Neural cell (in vitro differentiated cells): Measurements from ENCODE around the gene CDK5RAP1. TPM values are rescaled to one million over a fixed set of nuclear protein-coding genes. Genes with fewer than 3 reads are reported as not detected.

Experiments
- H2AFZ ChIP-seq: fragments of 200-600, 300-800 bp; sonication (generic), shearing (Covaris generic); 2 replicates; pipeline ENCODE4 v1.6.0; 2014; ENCODE audit warnings: low read depth, mild to moderate bottlenecking, antibody characterized with exemption, low read length, moderate library complexity
- H3F3A ChIP-seq: fragments of 200-600 bp; shearing (Covaris generic); 2 replicates; pipeline ENCODE4 v1.6.1; 2016; ENCODE audit warnings: mild to moderate bottlenecking, moderate library complexity, mixed read lengths, antibody characterized with exemption, low read length; ENCODE audit not compliant: insufficient read depth, poor library complexity, severe bottlenecking
- H3K27ac ChIP-seq: fragments of 200-600, 300-800 bp; sonication (generic), shearing (Covaris generic); 2 replicates; pipeline ENCODE4 v1.5.1; 2014; ENCODE audit warnings: mild to moderate bottlenecking, low read length, moderate library complexity
- H3K27me3 ChIP-seq: fragments of 300-800, 200-600 bp; sonication (generic), shearing (Covaris generic); 2 replicates; pipeline ENCODE4 v1.6.0; 2014; ENCODE audit warnings: mild to moderate bottlenecking, low read depth, low read length, moderate library complexity; ENCODE audit not compliant: insufficient read depth
- H3K36me3 ChIP-seq: fragments of 300-800, 200-600 bp; sonication (generic), shearing (Covaris generic); 2 replicates; pipeline ENCODE4 v1.5.1; 2014; ENCODE audit warnings: mild to moderate bottlenecking, antibody characterized with exemption, low read length, moderate library complexity; ENCODE audit not compliant: insufficient read depth
- H3K4me2 ChIP-seq: fragments of 300-800, 200-600 bp; sonication (generic), shearing (Covaris generic); 2 replicates; pipeline ENCODE4 v1.6.0; 2014; ENCODE audit warnings: mild to moderate bottlenecking, low read length
- H3K4me3 ChIP-seq: fragments of 300-800, 200-600 bp; sonication (generic), shearing (Covaris generic); 2 replicates; pipeline ENCODE4 v1.5.1; 2014; ENCODE audit warnings: mild to moderate bottlenecking, low read length, moderate library complexity
- H3K79me2 ChIP-seq: fragments of 200-600 bp; shearing (Covaris generic); replicated peaks from 2 replicates; pipeline ENCODE4 v1.6.0; 2014; ENCODE audit warnings: mild to moderate bottlenecking, low read length, moderate library complexity; ENCODE audit not compliant: insufficient read depth
- H3K9ac ChIP-seq: fragments of 300-800, 200-600 bp; sonication (generic), shearing (Covaris generic); 2 replicates; pipeline ENCODE4 v1.6.1; 2016; ENCODE audit warnings: mild to moderate bottlenecking, low read length, mixed read lengths
- H3K9me2 ChIP-seq: fragments of 200-600 bp; shearing (Covaris generic); 2 replicates; pipeline ENCODE4 v1.6.1; 2016; ENCODE audit warnings: mild to moderate bottlenecking, low read length, mixed read lengths; ENCODE audit not compliant: insufficient read depth
- H3K9me3 ChIP-seq: fragments of 200-600, 300-800 bp; sonication (generic), shearing (Covaris generic); 2 replicates; pipeline ENCODE4 v1.6.1; 2016; ENCODE audit warnings: mild to moderate bottlenecking, mixed run types, low read length, moderate library complexity, mixed read lengths
- H4K20me1 ChIP-seq: fragments of 200-600 bp; shearing (Covaris generic); 2 replicates; pipeline ENCODE4 v1.6.1; 2016; ENCODE audit warnings: mild to moderate bottlenecking, mixed run types; ENCODE audit not compliant: insufficient read depth
- CTCF ChIP-seq: fragments of 450-650 bp; IDR thresholded peaks from 2 replicates; pipeline ENCODE4 v1.5.1; 2014; ENCODE audit warnings: antibody characterized with exemption, mild to moderate bottlenecking, moderate library complexity; ENCODE audit not compliant: poor library complexity, severe bottlenecking
- EP300 ChIP-seq: fragments of 450-650 bp; conservative IDR thresholded peaks from 2 replicates; pipeline ENCODE4 v1.6.1; 2014; ENCODE audit warnings: antibody characterized with exemption, mild to moderate bottlenecking, moderate library complexity; ENCODE audit not compliant: poor library complexity, severe bottlenecking
- EZH2 ChIP-seq: fragments of 200-600, 300-800 bp; shearing (Covaris generic), sonication (generic); IDR thresholded peaks from 2 replicates; pipeline ENCODE4 v1.6.1; 2014; ENCODE audit warnings: antibody characterized with exemption, low read length, borderline replicate concordance, mild to moderate bottlenecking; ENCODE audit not compliant: insufficient read depth, poor library complexity, severe bottlenecking
- MXI1 ChIP-seq: fragments of 450-650 bp; conservative IDR thresholded peaks from 2 replicates; pipeline ENCODE4 v1.6.1; 2014; ENCODE audit warnings: antibody characterized with exemption, mild to moderate bottlenecking; ENCODE audit not compliant: poor library complexity, severe bottlenecking
- POLR2AphosphoS5 ChIP-seq: IDR thresholded peaks from 2 replicates; pipeline ENCODE4 v1.6.1; 2012
- RAD21 ChIP-seq: fragments of 450-650 bp; conservative IDR thresholded peaks from 2 replicates; pipeline ENCODE4 v1.6.1; 2014; ENCODE audit warnings: antibody characterized with exemption, mild to moderate bottlenecking, moderate library complexity
- REST ChIP-seq: IDR thresholded peaks from 2 replicates; pipeline ENCODE4 v1.6.1; 2012; ENCODE audit warnings: borderline replicate concordance
- SMC3 ChIP-seq: fragments of 450-650 bp; conservative IDR thresholded peaks from 2 replicates; pipeline ENCODE4 v1.6.1; 2014; ENCODE audit warnings: antibody characterized with exemption, mild to moderate bottlenecking, moderate library complexity; ENCODE audit not compliant: poor library complexity
- TAF1 ChIP-seq: IDR thresholded peaks from 2 replicates; pipeline ENCODE4 v1.6.1; 2012; ENCODE audit warnings: low read depth
- polyA plus RNA-seq: library from polyadenylated mRNA; depleted of rRNA; stranded (reverse); fragments of >200 nt; gene quantifications from 2 replicates; pipeline ENCODE4 v1.2.3, GENCODE V29; 2014

CDK5RAP1 gene
- polyA plus RNA-seq, 1 donor from 2014 or later = 47.2 TPM

GRCh38 chr20:33311996-33312395 lies 89.3 kb downstream of the CDK5RAP1 start:
- no peak overlapping the region for H3K4me3 ChIP-seq
- no peak overlapping the region for H2AFZ ChIP-seq
- H3K9ac ChIP-seq = no peak overlapping the region
- H3K9me2 ChIP-seq = no peaks in the 10 kb centered on the region
- no peaks in the 10 kb centered on the region for H4K20me1 ChIP-seq
- TF ChIP-seq SMC3 (no peak), TAF1 (no peak), EP300 (no peak), POLR2AphosphoS5 (no peak), MXI1 (no peak), EZH2 (no peak), CTCF (no peak), RAD21 (no peak), REST (no peak)
- H3K27ac ChIP-seq = no peak overlapping the region
- H3K9me3 ChIP-seq = no peaks in the 10 kb centered on the region
- no peak overlapping the region for H3K4me2 ChIP-seq
- no peaks in the 10 kb centered on the region for H3K27me3 ChIP-seq
- H3K79me2 ChIP-seq = no peaks in the 10 kb centered on the region
- no peaks in the 10 kb centered on the region for H3K36me3 ChIP-seq
- no peaks in the 10 kb centered on the region for H3F3A ChIP-seq

GRCh38 chr20:33311011-33311410 lies 90.3 kb downstream of the CDK5RAP1 start:
- no peaks in the 10 kb centered on the region for H3K9me3 ChIP-seq
- no peaks in the 10 kb centered on the region for H4K20me1 ChIP-seq
- H3K4me2 ChIP-seq = no peak overlapping the region
- no peak overlapping the region for H2AFZ ChIP-seq
- no peak overlapping the region for H3K9ac ChIP-seq
- H3K9me2 ChIP-seq = no peaks in the 10 kb centered on the region
- TF ChIP-seq EP300 = no peak
- no peak for TF ChIP-seq TAF1
- TF ChIP-seq CTCF = no peak
- TF ChIP-seq SMC3 = no peak
- no peak for TF ChIP-seq RAD21
- no peak for TF ChIP-seq EZH2
- no peak for TF ChIP-seq REST
- TF ChIP-seq POLR2AphosphoS5 = no peak
- no peak for TF ChIP-seq MXI1
- no peak overlapping the region for H3K27ac ChIP-seq
- H3F3A ChIP-seq = no peaks in the 10 kb centered on the region
- H3K4me3 ChIP-seq = no peak overlapping the region
- no peaks in the 10 kb centered on the region for H3K36me3 ChIP-seq
- H3K79me2 ChIP-seq = no peaks in the 10 kb centered on the region
- H3K27me3 ChIP-seq = no peaks in the 10 kb centered on the region
